H1 (cell line): ENCODE measurements around the gene SMS. TPM values are rescaled to one million over a fixed set of nuclear protein-coding genes. Genes with fewer than 3 reads are reported as not detected.

ENCODE experiments used
- CTCF ChIA-PET: fragments of 300-600 bp; sonication (Branson Sonifier 250); formaldehyde crosslinking; loops from one replicate; lab custom pipeline; 2021; ENCODE audit not compliant: partially characterized antibody; lab: Charles Lee
- POLR2A ChIA-PET: fragments of 300-600 bp; sonication (Branson Sonifier 250); formaldehyde crosslinking; loops from one replicate; lab custom pipeline; 2021; ENCODE audit warnings: inconsistent platforms; ENCODE audit not compliant: partially characterized antibody; lab: Charles Lee
- DNase-seq, 2 experiments: peaks; one replicate each; pipeline versions ENCODE4 v3.0.0 to v3.0.0-alpha.2; 2010 to 2022; ENCODE audit warnings: low spot score in 2 of 2, low read depth in 1 of 2, mixed read lengths in 1 of 2
- FAIRE-seq: peaks from 2 replicates; lab custom pipeline; 2011; peaks lifted over from hg19 to GRCh38; lab: Jason Lieb, UNC
- H2AFZ ChIP-seq: 2 replicates; pipeline ENCODE4 v1.8.1; 2012; ENCODE audit warnings: low read length, inconsistent platforms
- H2AK5ac ChIP-seq: 2 replicates; pipeline ENCODE4 v1.6.1; 2013; ENCODE audit warnings: low read depth, low read length
- H2BK120ac ChIP-seq: replicated peaks from 2 replicates; pipeline ENCODE3; 2013; ENCODE audit warnings: low read depth, low read length, inconsistent platforms
- H2BK12ac ChIP-seq: 2 replicates; pipeline ENCODE4 v1.6.1; 2013; ENCODE audit warnings: low read depth, low read length
- H2BK15ac ChIP-seq: 2 replicates; pipeline ENCODE4 v1.6.1; 2013; ENCODE audit warnings: low read length
- H2BK20ac ChIP-seq: 2 replicates; pipeline ENCODE4 v1.6.1; 2013; ENCODE audit warnings: low read length
- H2BK5ac ChIP-seq: 2 replicates; pipeline ENCODE4 v1.6.1; 2013; ENCODE audit warnings: low read depth, low read length
- H3K14ac ChIP-seq: 2 replicates; pipeline ENCODE4 v1.6.1; 2013; ENCODE audit warnings: inconsistent platforms; ENCODE audit not compliant: insufficient read length
- H3K18ac ChIP-seq: 2 replicates; pipeline ENCODE4 v1.6.1; 2013; ENCODE audit warnings: low read length; ENCODE audit errors: extremely low read depth
- H3K23ac ChIP-seq: 2 replicates; pipeline ENCODE4 v1.6.1; 2013; ENCODE audit warnings: inconsistent platforms; ENCODE audit not compliant: insufficient read length
- H3K23me2 ChIP-seq: 2 replicates; pipeline ENCODE4 v1.6.1; 2013; ENCODE audit warnings: low read depth, low read length
- H3K27ac ChIP-seq: 2 replicates; pipeline ENCODE4 v1.6.1; 2011; ENCODE audit warnings: low read depth, low read length, inconsistent platforms
- H3K27me3 ChIP-seq, 4 experiments: replicated peaks in 1 of 4; 1 replicate in 1 of 4; 2 replicates in 3 of 4; pipeline versions ENCODE4 v1.6.1 to v1.8.1; 2011 to 2013; ENCODE audit warnings: low read length in 3 of 4, mild to moderate bottlenecking in 3 of 4, inconsistent platforms in 2 of 4, mixed read lengths in 2 of 4, moderate library complexity in 1 of 4; ENCODE audit not compliant: control insufficient read depth in 3 of 4, insufficient read depth in 3 of 4; ENCODE audit errors: extremely low read depth in 1 of 4
- H3K36me3 ChIP-seq, 4 experiments: 2 replicates each; pipeline versions ENCODE4 v1.6.1 to v1.8.1; 2011 to 2013; ENCODE audit warnings: mild to moderate bottlenecking in 4 of 4, low read length in 3 of 4, moderate library complexity in 2 of 4, control low read depth in 1 of 4, inconsistent platforms in 1 of 4; ENCODE audit not compliant: insufficient read depth in 4 of 4, control insufficient read depth in 2 of 4
- H3K4ac ChIP-seq: replicated peaks from 2 replicates; pipeline ENCODE3; 2013; ENCODE audit warnings: low read length, low read depth, mixed read lengths, inconsistent platforms; ENCODE audit not compliant: insufficient read length
- H3K4me1 ChIP-seq, 4 experiments: replicated peaks in 1 of 4; 1 replicate in 1 of 4; 2 replicates in 3 of 4; pipeline versions ENCODE4 v1.6.1 to v1.8.1; 2011 to 2013; ENCODE audit warnings: low read length in 3 of 4, inconsistent platforms in 2 of 4, mixed read lengths in 1 of 4; ENCODE audit not compliant: insufficient read depth in 4 of 4, control insufficient read depth in 3 of 4
- H3K4me2 ChIP-seq, 2 experiments: 2 replicates each; pipeline versions ENCODE4 v1.6.1 to v1.8.1; 2011 to 2013; ENCODE audit warnings: low read depth in 2 of 2, low read length in 2 of 2, control low read depth in 1 of 2, inconsistent platforms in 1 of 2, mild to moderate bottlenecking in 1 of 2; ENCODE audit not compliant: insufficient read depth in 1 of 2
- H3K4me3 ChIP-seq, 4 experiments: fragments of 200-600, 300-600 bp in 1 of 4; sonication (generic), shearing (Covaris generic), sonication (Bioruptor Twin) in 1 of 4; 2 replicates each; pipeline versions ENCODE4 v1.5.1 to v1.8.1; 2011 to 2016; ENCODE audit warnings: low read length in 4 of 4, low read depth in 3 of 4, control low read depth in 2 of 4, inconsistent platforms in 2 of 4, mild to moderate bottlenecking in 2 of 4, mixed read lengths in 1 of 4, moderate library complexity in 1 of 4; ENCODE audit not compliant: insufficient read depth in 2 of 4; ENCODE audit errors: extremely low read depth in 1 of 4
- H3K56ac ChIP-seq: replicated peaks from 2 replicates; pipeline ENCODE3; 2013; ENCODE audit warnings: low read depth, mild to moderate bottlenecking, mixed read lengths, low read length, inconsistent platforms; ENCODE audit not compliant: insufficient read length
- H3K79me1 ChIP-seq: 2 replicates; pipeline ENCODE4 v1.6.1; 2013; ENCODE audit warnings: low read depth, low read length, control low read depth
- H3K79me2 ChIP-seq, 2 experiments: 2 replicates each; pipeline versions ENCODE4 v1.6.1 to v1.8.1; 2012 to 2013; ENCODE audit warnings: low read length in 2 of 2, mild to moderate bottlenecking in 2 of 2, inconsistent platforms in 1 of 2; ENCODE audit not compliant: insufficient read depth in 2 of 2, control insufficient read depth in 1 of 2
- H3K9ac ChIP-seq, 4 experiments: replicated peaks in 1 of 4; 1 replicate in 1 of 4; 2 replicates in 3 of 4; pipeline versions ENCODE4 v1.6.1 to v1.8.1; 2011 to 2013; ENCODE audit warnings: low read depth in 3 of 4, low read length in 3 of 4, control low read depth in 2 of 4, mild to moderate bottlenecking in 2 of 4, moderate library complexity in 2 of 4, inconsistent platforms in 1 of 4; ENCODE audit errors: extremely low read depth in 1 of 4
- H3K9me3 ChIP-seq, 2 experiments: 2 replicates each; pipeline versions ENCODE4 v1.6.1 to v1.8.1; 2012 to 2013; ENCODE audit warnings: mild to moderate bottlenecking in 2 of 2, moderate library complexity in 2 of 2, control low read depth in 1 of 2, inconsistent platforms in 1 of 2, low read depth in 1 of 2, low read length in 1 of 2, mixed read lengths in 1 of 2; ENCODE audit not compliant: insufficient read depth in 2 of 2
- H4K20me1 ChIP-seq, 2 experiments: replicated peaks in 1 of 2; 2 replicates each; pipeline versions ENCODE3 to v1.8.1; 2011 to 2013; ENCODE audit warnings: inconsistent platforms in 2 of 2, low read length in 2 of 2, mild to moderate bottlenecking in 1 of 2; ENCODE audit not compliant: insufficient read depth in 2 of 2, control insufficient read depth in 1 of 2
- H4K5ac ChIP-seq: 2 replicates; pipeline ENCODE4 v1.6.1; 2013; ENCODE audit warnings: low read length, low read depth, mixed read lengths, inconsistent platforms; ENCODE audit not compliant: insufficient read length
- H4K8ac ChIP-seq: 2 replicates; pipeline ENCODE4 v1.8.0; 2013; ENCODE audit warnings: mild to moderate bottlenecking, moderate library complexity, low read length, inconsistent platforms; ENCODE audit not compliant: insufficient read depth; ENCODE audit errors: extremely low read depth
- H4K91ac ChIP-seq: replicated peaks from 2 replicates; pipeline ENCODE3; 2013; ENCODE audit warnings: low read length, mixed read lengths, inconsistent platforms; ENCODE audit not compliant: insufficient read length
- BACH1 ChIP-seq: IDR thresholded peaks from 2 replicates; pipeline ENCODE4 v1.6.1; 2012; ENCODE audit warnings: low read length, improper control_type of control experiment
- BCL11A ChIP-seq, 2 experiments: IDR thresholded peaks; one replicate each; pipeline ENCODE4 v1.6.1; 2011; ENCODE audit warnings: low read depth in 2 of 2, low read length in 2 of 2, mild to moderate bottlenecking in 2 of 2
- CBX5 ChIP-seq: fragments of 300-800, 300-1000 bp; sonication (generic); IDR thresholded peaks from 2 replicates; pipeline ENCODE4 v1.7.1; 2016; ENCODE audit warnings: antibody characterized with exemption, low read length, low read depth
- CHD1 ChIP-seq: IDR thresholded peaks from 2 replicates; pipeline ENCODE4 v1.6.1; 2012; ENCODE audit warnings: low read depth, low read length, improper control_type of control experiment
- GTF2F1 ChIP-seq: IDR thresholded peaks from 2 replicates; pipeline ENCODE4 v1.6.1; 2012; ENCODE audit warnings: low read depth, low read length, improper control_type of control experiment, borderline replicate concordance
- HDAC2 ChIP-seq, 2 experiments: fragments of 300-600 bp in 1 of 2; sonication (generic) in 1 of 2; IDR thresholded peaks; 2 replicates each; pipeline ENCODE4 v1.6.1; 2011 to 2012; ENCODE audit warnings: low read depth in 2 of 2, low read length in 2 of 2, mild to moderate bottlenecking in 2 of 2, moderate library complexity in 2 of 2, borderline replicate concordance in 1 of 2, inconsistent platforms in 1 of 2
- JUN ChIP-seq: IDR thresholded peaks from 2 replicates; pipeline ENCODE4 v1.6.1; 2011; ENCODE audit warnings: low read depth, mild to moderate bottlenecking, improper control_type of control experiment, low read length
- JUND ChIP-seq: IDR thresholded peaks from 2 replicates; pipeline ENCODE4 v1.6.1; 2011; ENCODE audit warnings: mild to moderate bottlenecking, improper control_type of control experiment, low read length
- MAX ChIP-seq: IDR thresholded peaks from 2 replicates; pipeline ENCODE4 v1.6.1; 2012; ENCODE audit warnings: inconsistent platforms
- NRF1 ChIP-seq: IDR thresholded peaks from 2 replicates; pipeline ENCODE4 v1.6.1; 2011; ENCODE audit warnings: mild to moderate bottlenecking, low read depth, low read length, improper control_type of control experiment
- RAD21 ChIP-seq, 2 experiments: IDR thresholded peaks in 1 of 2; conservative IDR thresholded peaks in 1 of 2; 2 replicates each; pipeline ENCODE4 v1.6.1; 2011; ENCODE audit warnings: low read depth in 2 of 2, low read length in 2 of 2, improper control_type of control experiment in 1 of 2, inconsistent platforms in 1 of 2, mild to moderate bottlenecking in 1 of 2, moderate library complexity in 1 of 2
- RXRA ChIP-seq: IDR thresholded peaks from 2 replicates; pipeline ENCODE4 v1.6.1; 2011; ENCODE audit warnings: low read depth, mild to moderate bottlenecking, low read length, moderate library complexity; ENCODE audit not compliant: insufficient read depth
- TAF7 ChIP-seq: optimal IDR thresholded peaks from 2 replicates; pipeline ENCODE3; 2011; ENCODE audit warnings: low read depth, mild to moderate bottlenecking, inconsistent platforms, low read length, moderate library complexity, borderline replicate concordance
- WGBS, 2 experiments: shearing (Covaris generic) in 1 of 2; methylation state at CpG; one replicate each; pipeline versions ENCODE4 v1.1.6 to v1.1.7; 2013 to 2015; ENCODE audit warnings: low lambda C conversion rate in 2 of 2, mixed read lengths in 2 of 2, inconsistent platforms in 1 of 2, low coverage in 1 of 2, missing lambda C conversion rate in 1 of 2; ENCODE audit not compliant: insufficient replicate concordance in 2 of 2, insufficient coverage in 1 of 2, insufficient read length in 1 of 2; ENCODE audit errors: extremely low coverage in 1 of 2, missing lambda C conversion rate in 1 of 2; 5-methylcytosine and 5-hydroxymethylcytosine counted together
- polyA plus RNA-seq, 7 experiments: library from polyadenylated mRNA; depleted of rRNA in 3 of 7; stranded (reverse) in 5 of 7; unstranded in 2 of 7; fragments of >200 nt in 5 of 7; fragments of 200-250 nt in 2 of 7; gene quantifications; 1 replicate in 5 of 7; 2 replicates in 1 of 7; 4 replicates in 1 of 7; pipeline versions ENCODE4 v1.2.1 to v1.2.3, GENCODE V29; 2011 to 2013; ENCODE audit warnings: missing spikeins in 2 of 7, mixed read lengths in 2 of 7
- total RNA-seq: library from RNA; stranded (reverse); fragmentation: NEBNext Ultra II Directional; extraction: Animal tissue kit (Norgen Biotek cat#: 25700); gene quantifications from 2 replicates; pipeline ENCODE4 v1.2.1, GENCODE V29; 2021

Gene SMS
- total and polyA plus RNA-seq, 2 of the 8 experiments (the other 6 are each of a cell fraction or from before 2014, with no cell fraction given) = 66.3 to 256 TPM

GRCh38 chrX:22037911-22038537 lies 97.5 kb downstream of the SMS start:
- Histone ChIP-seq H2AFZ (no peak overlapping the region), H3K4ac (no peak overlapping the region), H3K4me3 (no peak overlapping the region), H3K18ac (no peak overlapping the region), H2BK15ac (no peak overlapping the region), H3K79me2 (no peaks in the 10 kb centered on the region), H2BK20ac (no peak overlapping the region), H2BK120ac (no peak overlapping the region), H3K9ac (no peak overlapping the region), H2BK5ac (no peak overlapping the region), H3K27ac (no peak overlapping the region), H3K23me2 (no peaks in the 10 kb centered on the region), H4K91ac (no peak overlapping the region), H3K14ac (no peak overlapping the region), H3K4me2 (no peak overlapping the region), H3K56ac (no peak overlapping the region), H4K20me1 (no peaks in the 10 kb centered on the region), H2AK5ac (no peak overlapping the region), H3K36me3 (no peaks in the 10 kb centered on the region), H3K27me3 (no peaks in the 10 kb centered on the region), H3K9me3 (no peaks in the 10 kb centered on the region), H3K4me1 (peaks cover 0 to 5% (median 2%) of the 10 kb centered on the region in 4 experiments; a peak in 3 of 7 replicates), H4K5ac (no peak overlapping the region), H3K79me1 (no peaks in the 10 kb centered on the region), H4K8ac (no peak overlapping the region), H3K23ac (no peak overlapping the region), H2BK12ac (no peak overlapping the region)
- no peak for DNase-seq
- CTCF ChIA-PET = interaction anchor here (0.8 to 1.1 kb wide), 2 partner anchors 51 to 52 kb away, joined by 3 read pairs; no protein-coding TSS in a partner anchor
- WGBS, 2 experiments = 91% methylated on average over 9 of the region's 13 CpGs; no CpG with 5 or more reads in 1 of the 2 experiments
- FAIRE-seq = no peak
- POLR2A ChIA-PET = no interaction called here
- TF ChIP-seq NRF1 = no peak
- no peak for TF ChIP-seq JUN
- TF ChIP-seq BCL11A (IDR thresholded peaks at IDR 0.05; ENCODE audit: low read depth in 2 of 2, low read length in 2 of 2) = no peak
- no peak for TF ChIP-seq CHD1
- TF ChIP-seq RXRA = no peak
- TF ChIP-seq CBX5 = no peak
- TF ChIP-seq TAF7 = no peak
- TF ChIP-seq HDAC2 (IDR thresholded peaks at IDR 0.05; ENCODE audit: borderline replicate concordance in 1 of 2, low read depth in 2 of 2, low read length in 2 of 2) = no peak
- no peak for TF ChIP-seq JUND
- TF ChIP-seq BACH1 = no peak
- TF ChIP-seq RAD21 (IDR thresholded peaks at IDR 0.05 in 1 of 2, conservative IDR thresholded peaks at IDR 0.05 in 1 of 2; ENCODE audit: low read depth in 2 of 2, low read length in 2 of 2) = no peak
- TF ChIP-seq GTF2F1 = no peak
- TF ChIP-seq MAX = no peak
